Measurements from ENCODE around the gene FAM204A.

The FAM204A gene

GRCh38 chr10:118332948-118333710 is 9.0 kb downstream of the FAM204A start:
- FAIRE-seq, result no peak
- DNase-seq (ENCODE audit: low spot score), result no peak

GRCh38 chr10:118332236-118332635 is 9.9 kb downstream of the FAM204A start:
- FAIRE-seq (no peak), DNase-seq (ENCODE audit: low spot score) (no peak)

GRCh38 chr10:118330295-118331076 is 11.6 kb downstream of the FAM204A start:
- no peak for DNase-seq (ENCODE audit: low spot score)
- FAIRE-seq, result no peak

GRCh38 chr10:118324140-118324539 is 18.0 kb downstream of the FAM204A start:
- no peak for DNase-seq (ENCODE audit: low spot score)
- no peak for FAIRE-seq

- FAIRE-seq (no peak), DNase-seq (ENCODE audit: low spot score) (no peak)
Observed at GRCh38 chr10:118321724-118322575, 20.2 kb downstream of the FAM204A start.

GRCh38 chr10:118315629-118316028 is 26.5 kb downstream of the FAM204A start:
- no peak for FAIRE-seq
- no peak for DNase-seq (ENCODE audit: low spot score)

GRCh38 chr10:118314882-118315281 is 27.2 kb downstream of the FAM204A start:
- FAIRE-seq (no peak), DNase-seq (ENCODE audit: low spot score) (no peak)

GRCh38 chr10:118311505-118311904 is 30.6 kb downstream of the FAM204A start:
- no peak for FAIRE-seq
- DNase-seq (ENCODE audit: low spot score), result no peak

- FAIRE-seq (no peak), DNase-seq (ENCODE audit: low spot score) (no peak)
Observed at GRCh38 chr10:118310822-118311221, 31.3 kb downstream of the FAM204A start.

GRCh38 chr10:118309911-118310310 is 32.2 kb downstream of the FAM204A start:
- no peak for FAIRE-seq
- DNase-seq (ENCODE audit: low spot score), result no peak

- no peak for FAIRE-seq
- no peak for DNase-seq (ENCODE audit: low spot score)
Observed at GRCh38 chr10:118308664-118309063, 33.5 kb downstream of the FAM204A start.

GRCh38 chr10:118307859-118308258 is 34.3 kb downstream of the FAM204A start:
- FAIRE-seq, result no peak
- no peak for DNase-seq (ENCODE audit: low spot score)

- FAIRE-seq (no peak), DNase-seq (ENCODE audit: low spot score) (no peak)
Observed at GRCh38 chr10:118307220-118307619, 34.9 kb downstream of the FAM204A start.

GRCh38 chr10:118305730-118306129 is 36.4 kb downstream of the FAM204A start:
- DNase-seq (ENCODE audit: low spot score), result no peak
- no peak for FAIRE-seq

GRCh38 chr10:118304521-118304920 is 37.6 kb downstream of the FAM204A start:
- FAIRE-seq (no peak), DNase-seq (ENCODE audit: low spot score) (no peak)

- no peak for FAIRE-seq
- DNase-seq (ENCODE audit: low spot score), result no peak
Observed at GRCh38 chr10:118301211-118301610, 40.9 kb downstream of the FAM204A start.

GRCh38 chr10:118300320-118300719 is 41.8 kb downstream of the FAM204A start:
- DNase-seq (ENCODE audit: low spot score) (no peak), FAIRE-seq (no peak)

GRCh38 chr10:118298787-118299186 is 43.3 kb downstream of the FAM204A start:
- no peak for FAIRE-seq
- DNase-seq (ENCODE audit: low spot score), result no peak

- FAIRE-seq, result no peak
- no peak for DNase-seq (ENCODE audit: low spot score)
Observed at GRCh38 chr10:118291122-118291521, 51.0 kb downstream of the FAM204A start.

- no peak for FAIRE-seq
- no peak for DNase-seq (ENCODE audit: low spot score)
Observed at GRCh38 chr10:118290471-118290995, 51.6 kb downstream of the FAM204A start.

GRCh38 chr10:118287076-118287806 is 54.9 kb downstream of the FAM204A start:
- FAIRE-seq (no peak), DNase-seq (ENCODE audit: low spot score) (no peak)
